Measurements from ENCODE around the gene SEPTIN11. TPM values are rescaled to one million over a fixed set of nuclear protein-coding genes. Genes with fewer than 3 reads are reported as not detected.

The SEPTIN11 gene
- total and polyA plus RNA-seq, 2 donors = 38.7 to 199 TPM

DNA sequence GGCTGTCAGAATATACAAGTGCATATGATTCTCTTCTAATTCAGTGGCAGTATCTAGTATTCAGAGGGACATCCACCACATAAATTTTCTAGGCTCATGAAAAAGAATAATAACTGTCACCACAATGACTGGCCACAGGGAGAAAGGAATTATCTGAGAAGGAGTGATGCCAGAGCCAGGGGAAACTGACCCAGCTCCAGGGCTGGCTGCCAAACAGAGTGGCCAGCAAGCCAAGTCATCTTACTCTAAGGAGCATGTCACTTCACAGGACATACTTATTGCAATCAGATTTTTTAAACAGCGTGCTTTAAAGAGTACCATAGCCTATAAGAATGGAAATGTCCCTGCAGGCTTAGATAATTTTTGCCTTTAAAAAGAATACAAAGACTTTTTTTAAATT lies 5.8 kb upstream of the SEPTIN11 start:
- no peak for DNase-seq (ENCODE audit: extremely low spot score)

DNA sequence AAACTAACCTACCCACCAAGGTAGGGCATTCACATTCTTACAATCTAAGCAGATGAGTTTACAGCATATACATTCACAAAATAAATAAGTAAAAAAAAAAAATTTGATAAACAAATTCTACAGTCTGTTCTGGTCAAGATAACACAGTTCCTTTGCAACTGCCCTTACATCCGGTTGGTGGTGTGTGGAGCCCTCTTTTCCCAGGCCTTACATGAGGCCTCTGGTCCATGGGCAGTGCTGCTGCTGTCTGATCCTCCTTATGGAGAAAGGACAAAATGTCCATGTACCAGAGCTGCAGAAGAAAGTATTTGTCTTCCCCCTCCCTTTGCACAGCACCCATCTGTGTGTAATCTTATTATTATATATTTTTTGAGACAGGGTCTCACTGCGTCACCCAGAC lies 2.2 kb upstream of the SEPTIN11 start:
- Histone ChIP-seq H3K4me1 (ENCODE audit: insufficient read depth) (no peaks in the 10 kb centered on the region), H3K4me3 (ENCODE audit: low read depth, low read length) (no peak overlapping the region), H3K27ac (ENCODE audit: low read depth) (no peak overlapping the region), H3K36me3 (ENCODE audit: insufficient read depth) (no peaks in the 10 kb centered on the region)
- whole genome bisulfite sequencing = 73% methylated on average over 2 of the region's 2 CpGs
- DNase-seq (ENCODE audit: extremely low spot score) = no peak

More for the DNA sequence above, 5.8 kb upstream of the SEPTIN11 start:
- Histone ChIP-seq H3K27ac (ENCODE audit: low read depth) (no peak overlapping the region), H3K4me3 (ENCODE audit: low read depth, low read length) (no peak overlapping the region), H3K4me1 (ENCODE audit: insufficient read depth) (no peaks in the 10 kb centered on the region), H3K36me3 (ENCODE audit: insufficient read depth) (no peaks in the 10 kb centered on the region)
- 84% methylated on average over 1 of the region's 1 CpG for WGBS

DNA sequence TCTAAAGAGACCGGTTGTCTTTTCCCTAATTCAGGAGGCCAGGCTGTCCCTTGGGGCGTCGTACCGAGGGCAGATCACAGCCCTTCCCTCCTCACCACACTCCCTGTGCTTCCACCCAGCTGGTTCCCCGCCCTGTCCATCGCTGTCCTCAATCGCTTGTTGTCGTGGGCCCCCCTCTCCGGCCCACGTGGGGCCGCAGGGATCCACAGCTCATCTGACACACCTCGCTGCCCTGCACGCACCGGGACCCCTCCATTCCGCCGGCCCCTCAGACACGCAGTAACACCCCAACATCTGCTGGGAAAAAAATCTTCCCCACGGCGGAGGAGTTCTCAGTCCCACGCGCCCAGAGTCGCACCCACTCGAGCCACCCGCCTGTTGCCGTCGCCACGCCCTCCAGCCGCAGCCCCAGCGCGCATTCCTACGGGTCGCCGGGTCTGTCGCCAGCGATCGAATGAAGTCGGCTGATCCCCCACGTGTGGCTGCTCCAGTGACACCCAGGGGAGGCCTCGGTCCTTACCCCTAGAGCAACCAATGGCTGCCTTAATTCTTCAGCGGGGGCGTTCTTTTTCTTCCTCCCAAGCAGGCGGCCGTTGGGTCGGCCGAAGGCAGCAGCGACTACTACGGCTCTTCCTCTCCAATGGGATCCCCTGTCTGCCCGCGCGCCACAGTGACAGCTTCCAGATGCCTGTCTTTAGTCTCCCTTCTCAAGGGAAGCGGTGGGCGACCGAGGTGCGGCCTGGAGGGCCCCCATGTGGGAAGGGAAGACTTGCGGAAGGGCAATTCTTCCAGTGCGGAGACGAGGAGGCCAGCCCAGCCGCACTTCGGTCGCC lies 893 bp upstream of the SEPTIN11 start:
- no peaks in the 10 kb centered on the region for H3K4me1 ChIP-seq (ENCODE audit: insufficient read depth)
- no peaks in the 10 kb centered on the region for H3K36me3 ChIP-seq (ENCODE audit: insufficient read depth)
- DNase-seq (ENCODE audit: extremely low spot score) = no peak
- WGBS = 2% methylated on average over 60 of the region's 60 CpGs
- peak overlapping the region; percentile 87 for H3K27ac ChIP-seq (ENCODE audit: low read depth)
- peak overlapping the region; percentile 87 for H3K4me3 ChIP-seq (ENCODE audit: low read depth, low read length)

DNA sequence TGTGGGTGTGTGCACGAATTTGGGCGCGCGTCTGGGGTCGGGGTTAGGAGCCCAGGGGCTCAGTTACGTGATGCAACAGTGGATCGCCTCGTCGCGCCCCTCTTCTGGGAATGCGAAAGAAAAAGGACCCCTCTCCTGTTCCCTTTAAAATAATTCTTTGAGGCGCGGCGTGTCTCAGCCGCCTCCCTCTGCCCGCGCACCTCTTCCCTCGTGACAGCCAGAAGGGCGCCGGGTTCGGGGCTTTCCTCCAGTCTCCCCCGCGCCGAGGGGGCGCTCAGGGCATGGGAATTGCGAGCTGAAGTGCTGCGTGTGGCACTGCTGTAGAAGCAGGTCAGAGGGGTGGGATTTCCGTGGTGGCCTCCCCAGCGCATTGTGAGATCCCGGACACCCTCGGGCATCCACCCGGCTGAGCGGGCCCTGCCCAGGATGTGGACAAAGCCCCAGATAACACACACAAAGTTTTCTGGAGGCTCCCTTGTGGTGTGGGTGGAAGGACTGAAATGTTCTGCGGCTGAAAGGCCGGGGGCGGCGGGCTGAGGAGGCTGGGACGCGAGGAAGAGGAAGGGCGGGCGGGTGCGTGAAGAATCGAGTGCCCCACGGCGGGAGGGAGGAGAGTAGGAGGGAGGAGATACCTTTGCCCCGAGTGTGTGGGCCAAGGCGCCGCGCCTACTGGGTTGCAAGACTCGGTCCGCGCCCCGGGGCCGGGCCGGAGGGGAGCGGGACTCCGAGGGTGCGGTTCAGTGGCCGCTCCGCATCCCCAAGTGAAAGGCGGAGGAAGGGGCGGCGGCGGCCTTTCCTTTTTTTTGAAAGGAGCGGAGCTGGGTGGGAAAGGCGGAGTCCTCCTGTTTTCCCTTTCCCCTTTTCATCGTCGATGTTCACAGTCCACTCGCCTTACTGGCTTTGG lies 752 bp downstream of the SEPTIN11 start:
- peak overlapping the region; percentile 87 for H3K4me3 ChIP-seq (ENCODE audit: low read depth, low read length)
- no peak for DNase-seq (ENCODE audit: extremely low spot score)
- no peaks in the 10 kb centered on the region for H3K36me3 ChIP-seq (ENCODE audit: insufficient read depth)
- H3K4me1 ChIP-seq (ENCODE audit: insufficient read depth) = no peaks in the 10 kb centered on the region
- H3K27ac ChIP-seq (ENCODE audit: low read depth) = peak overlapping the region; percentile 87
- under 1% methylated on average over 69 of the region's 69 CpGs for WGBS

DNA sequence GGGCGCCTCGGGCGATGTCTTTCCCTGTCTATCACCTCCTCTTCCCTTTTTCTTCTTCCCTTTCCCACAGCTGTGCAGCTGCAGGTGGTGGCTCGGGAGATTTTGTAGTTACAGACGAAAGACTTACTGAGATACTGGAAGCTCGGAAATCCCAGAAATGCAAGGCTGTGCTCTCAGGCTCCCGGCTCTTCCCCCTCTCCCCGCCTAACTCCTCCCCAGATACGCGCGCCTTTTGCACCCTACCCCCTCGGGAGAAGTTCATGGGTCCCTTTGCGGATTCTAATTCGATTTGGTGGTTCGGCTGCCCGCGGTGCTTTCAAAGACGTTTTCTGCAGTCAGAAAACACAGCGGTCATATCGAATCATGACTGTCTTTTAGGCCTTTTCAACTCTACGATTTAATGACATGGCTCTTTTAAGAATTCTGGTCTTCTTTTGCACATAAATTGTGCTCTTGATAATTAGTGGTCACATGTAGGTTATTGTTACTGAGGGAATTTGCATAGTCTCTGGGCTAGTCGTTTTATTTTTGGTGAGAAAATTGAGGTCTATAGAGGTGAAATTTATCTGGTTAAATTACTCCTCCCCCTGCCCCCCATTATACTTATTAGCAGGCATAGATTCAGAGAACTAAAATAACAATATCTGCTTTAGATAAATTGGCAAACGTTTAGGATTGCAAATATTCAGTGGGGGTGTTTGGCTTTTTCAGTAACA lies 1.6 kb downstream of the SEPTIN11 start:
- Histone ChIP-seq H3K27ac (ENCODE audit: low read depth) (no peak overlapping the region), H3K4me1 (ENCODE audit: insufficient read depth) (no peaks in the 10 kb centered on the region), H3K36me3 (ENCODE audit: insufficient read depth) (no peaks in the 10 kb centered on the region), H3K4me3 (ENCODE audit: low read depth, low read length) (peak overlapping the region; percentile 87)
- no peak for DNase-seq (ENCODE audit: extremely low spot score)
- WGBS = 2% methylated on average over 23 of the region's 23 CpGs

DNA sequence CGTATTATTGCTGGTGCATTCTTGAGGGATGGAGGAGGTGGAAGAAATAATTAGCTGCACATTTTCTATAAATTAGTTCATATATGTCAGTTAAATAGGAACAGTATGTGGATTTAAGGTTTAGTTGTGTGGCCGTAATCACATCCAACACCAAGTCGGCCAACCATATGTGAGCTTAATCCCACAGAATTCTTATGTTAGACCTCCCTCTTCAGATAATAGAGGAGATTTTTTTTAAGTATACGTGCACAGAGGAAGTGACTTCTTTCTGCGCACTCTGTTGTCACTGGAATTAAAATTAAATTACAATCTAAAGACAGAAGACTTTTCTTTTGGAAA lies 2.1 kb downstream of the SEPTIN11 start:
- Histone ChIP-seq H3K4me3 (ENCODE audit: low read depth, low read length) (no peak overlapping the region), H3K27ac (ENCODE audit: low read depth) (no peak overlapping the region), H3K4me1 (ENCODE audit: insufficient read depth) (no peaks in the 10 kb centered on the region), H3K36me3 (ENCODE audit: insufficient read depth) (no peaks in the 10 kb centered on the region)
- DNase-seq (ENCODE audit: extremely low spot score) = no peak
- 62% methylated on average over 5 of the region's 5 CpGs for WGBS

DNA sequence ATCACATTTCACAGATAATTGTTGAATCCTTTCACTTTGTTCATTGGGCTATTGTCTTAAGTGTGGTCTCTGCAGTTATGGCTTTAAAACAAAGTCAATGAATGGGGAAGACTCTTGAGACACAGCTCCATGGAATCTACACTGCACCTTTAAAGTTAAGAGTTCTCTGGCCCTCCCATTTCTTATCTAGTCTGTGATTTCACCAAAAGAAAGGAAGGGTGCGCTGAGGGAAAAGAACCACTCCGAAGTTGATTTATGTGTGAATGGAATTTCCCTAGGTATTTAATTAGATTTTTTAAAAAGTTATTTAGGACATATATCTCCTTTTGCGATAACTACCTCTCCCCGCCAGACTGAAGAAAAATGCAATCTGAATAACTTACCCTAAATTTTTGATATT lies 2.5 kb downstream of the SEPTIN11 start:
- Histone ChIP-seq H3K4me3 (ENCODE audit: low read depth, low read length) (no peak overlapping the region), H3K27ac (ENCODE audit: low read depth) (no peak overlapping the region), H3K36me3 (ENCODE audit: insufficient read depth) (no peaks in the 10 kb centered on the region), H3K4me1 (ENCODE audit: insufficient read depth) (no peaks in the 10 kb centered on the region)
- DNase-seq (ENCODE audit: extremely low spot score) = no peak
- WGBS = 76% methylated on average over 4 of the region's 4 CpGs

DNA sequence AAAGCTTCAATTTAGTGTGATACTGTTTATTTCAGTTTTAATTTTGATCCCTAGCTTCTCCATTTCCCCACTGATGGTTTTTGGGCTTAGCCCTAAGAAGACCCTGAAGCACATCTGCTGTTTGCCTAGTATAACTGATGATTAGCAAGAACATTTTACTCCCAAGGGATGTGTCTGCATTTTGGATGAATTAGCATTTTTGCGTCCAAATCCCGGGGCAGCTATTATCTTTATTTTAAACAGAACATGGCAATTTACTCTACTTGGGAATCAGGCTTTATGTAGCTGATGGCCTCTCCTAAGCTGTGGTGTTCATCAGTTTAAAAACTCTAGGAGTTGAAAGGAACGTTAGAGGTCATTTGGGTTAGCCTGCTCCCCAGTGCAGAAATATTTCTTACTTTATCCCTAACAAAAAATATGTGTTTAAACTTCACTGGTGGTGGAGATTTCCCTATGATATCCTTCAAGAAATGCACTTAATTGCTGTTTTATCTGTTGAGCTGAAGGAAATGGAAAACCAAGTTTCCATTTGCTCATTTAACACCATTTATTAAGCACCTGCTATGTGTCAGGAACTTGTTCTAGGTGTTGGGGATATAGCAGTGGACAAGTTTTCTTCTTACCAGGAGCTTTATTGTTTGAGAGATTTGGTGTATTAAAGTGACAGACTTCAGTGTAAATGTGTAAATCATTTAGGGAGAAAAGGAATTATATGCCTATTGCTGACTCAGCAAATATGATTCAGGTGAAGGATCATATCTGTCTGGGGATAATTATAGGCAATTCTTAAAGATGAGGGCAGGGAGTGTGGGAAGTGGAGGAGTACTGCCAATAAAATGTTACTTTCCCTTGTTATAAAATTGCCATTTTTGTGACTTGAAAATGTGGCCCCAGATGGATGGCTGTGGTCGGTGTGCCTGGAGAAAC lies 3.4 kb downstream of the SEPTIN11 start:
- DNase-seq (ENCODE audit: extremely low spot score) = no peak
- H3K27ac ChIP-seq (ENCODE audit: low read depth) = no peak overlapping the region
- 67% methylated on average over 4 of the region's 4 CpGs for WGBS
- no peaks in the 10 kb centered on the region for H3K36me3 ChIP-seq (ENCODE audit: insufficient read depth)
- H3K4me1 ChIP-seq (ENCODE audit: insufficient read depth) = peaks cover under 1% of the 10 kb centered on the region
- no peak overlapping the region for H3K4me3 ChIP-seq (ENCODE audit: low read depth, low read length)

DNA sequence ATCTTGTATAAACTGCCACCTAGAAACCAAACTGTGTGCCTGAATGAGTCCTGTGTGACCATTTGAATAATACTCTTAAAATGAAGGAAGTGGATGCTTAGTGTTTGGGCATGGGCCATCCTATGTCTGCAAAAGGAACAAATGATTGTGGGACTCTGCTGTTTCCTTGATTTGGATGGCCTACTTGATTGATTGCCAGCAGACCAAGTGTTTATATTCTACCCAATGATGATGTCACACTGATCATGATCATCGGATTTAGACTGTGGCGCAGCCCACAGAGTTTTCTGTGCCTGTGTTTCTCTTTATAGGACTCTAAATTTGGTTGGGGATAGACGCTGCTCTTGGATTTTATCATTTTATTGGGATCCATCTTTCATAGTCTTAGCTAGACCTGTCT lies 4.4 kb downstream of the SEPTIN11 start:
- DNase-seq (ENCODE audit: extremely low spot score) = no peak
- Histone ChIP-seq H3K4me1 (ENCODE audit: insufficient read depth) (peaks cover 2% of the 10 kb centered on the region), H3K4me3 (ENCODE audit: low read depth, low read length) (no peak overlapping the region), H3K36me3 (ENCODE audit: insufficient read depth) (no peaks in the 10 kb centered on the region), H3K27ac (ENCODE audit: low read depth) (no peak overlapping the region)
- WGBS = 83% methylated on average over 3 of the region's 3 CpGs

DNA sequence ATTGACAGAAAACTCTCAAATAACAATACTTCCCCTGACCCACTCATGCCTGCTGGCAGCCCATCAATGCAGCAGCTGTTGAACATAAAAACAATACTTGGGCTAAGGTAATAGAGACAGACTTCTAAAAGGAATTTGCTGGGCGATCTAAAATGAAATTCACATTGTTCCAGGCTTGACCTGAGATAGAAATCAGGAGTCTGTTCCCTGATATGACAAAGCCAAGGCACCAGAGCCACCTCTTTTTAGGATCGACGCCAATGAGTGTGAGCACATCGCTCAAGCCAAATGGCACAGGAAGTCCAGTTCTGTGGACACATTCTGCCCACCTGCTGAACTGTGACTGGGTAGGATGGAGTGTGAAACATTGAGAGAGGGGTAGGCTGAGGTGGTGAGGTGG lies 4.9 kb downstream of the SEPTIN11 start:
- Histone ChIP-seq H3K4me3 (ENCODE audit: low read depth, low read length) (no peak overlapping the region), H3K27ac (ENCODE audit: low read depth) (no peak overlapping the region), H3K4me1 (ENCODE audit: insufficient read depth) (peaks cover 2% of the 10 kb centered on the region), H3K36me3 (ENCODE audit: insufficient read depth) (no peaks in the 10 kb centered on the region)
- DNase-seq (ENCODE audit: extremely low spot score) = no peak
- WGBS = 81% methylated on average over 4 of the region's 4 CpGs

DNA sequence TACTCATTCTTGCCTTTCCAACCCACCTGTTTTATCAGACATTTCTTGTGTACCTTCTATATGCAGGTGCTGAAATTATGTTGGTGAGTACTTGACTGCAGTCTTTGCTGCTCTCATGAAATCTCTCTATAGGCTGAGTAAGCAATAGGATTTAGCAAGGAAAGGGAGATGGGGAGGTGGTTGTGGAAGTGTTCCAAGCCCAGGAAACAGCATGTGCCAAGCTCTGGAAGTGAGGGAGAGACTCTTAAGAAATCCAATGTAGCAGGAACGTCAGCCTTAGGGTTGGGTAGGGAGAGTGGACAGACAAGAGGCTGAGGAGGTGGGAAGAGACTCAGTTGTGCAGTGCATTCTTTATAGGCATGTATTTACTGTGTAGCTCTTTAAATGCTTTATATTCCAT lies 5.6 kb downstream of the SEPTIN11 start:
- H3K36me3 ChIP-seq (ENCODE audit: insufficient read depth) = no peaks in the 10 kb centered on the region
- 43% methylated on average over 1 of the region's 1 CpG for WGBS
- H3K27ac ChIP-seq (ENCODE audit: low read depth) = no peak overlapping the region
- DNase-seq (ENCODE audit: extremely low spot score) = no peak
- H3K4me3 ChIP-seq (ENCODE audit: low read depth, low read length) = no peak overlapping the region
- peaks cover 2% of the 10 kb centered on the region for H3K4me1 ChIP-seq (ENCODE audit: insufficient read depth)

DNA sequence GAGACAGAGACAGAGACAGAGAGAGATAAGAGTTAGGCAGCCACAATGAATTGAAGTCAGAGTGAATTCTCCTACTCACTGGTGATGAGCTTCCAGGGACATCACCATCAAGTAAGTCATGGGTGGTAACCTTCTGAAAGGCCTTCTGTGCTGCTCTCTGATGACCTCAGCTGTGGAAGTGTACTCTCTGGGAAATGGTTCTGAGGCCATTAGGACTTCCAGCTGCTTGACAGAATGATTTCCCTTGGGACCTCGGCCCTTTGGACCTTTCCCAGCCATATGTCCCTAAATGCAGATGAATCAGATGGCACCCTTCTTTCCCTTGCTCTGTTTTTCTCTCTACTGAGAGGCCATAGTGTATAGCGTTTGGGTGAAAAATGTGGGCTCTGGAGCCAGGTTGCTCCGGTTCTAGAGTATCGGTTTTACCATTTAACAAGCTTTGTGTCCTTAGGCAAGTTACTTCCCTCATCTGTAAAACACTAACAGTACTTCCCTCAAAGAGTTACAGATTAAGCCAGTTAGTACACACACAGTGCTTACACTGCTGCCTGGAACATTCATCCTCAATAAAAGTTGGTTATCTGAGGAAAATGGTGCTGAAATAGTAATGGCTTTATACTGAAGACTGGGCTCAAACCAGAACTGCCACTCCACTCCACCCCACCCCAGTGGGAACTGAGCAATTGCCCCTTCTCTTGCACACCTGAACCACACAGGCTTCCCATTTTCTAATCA lies 7.6 kb downstream of the SEPTIN11 start:
- no peak for DNase-seq (ENCODE audit: extremely low spot score)
- no peak overlapping the region for H3K4me3 ChIP-seq (ENCODE audit: low read depth, low read length)
- peaks cover 2% of the 10 kb centered on the region for H3K4me1 ChIP-seq (ENCODE audit: insufficient read depth)
- H3K36me3 ChIP-seq (ENCODE audit: insufficient read depth) = no peaks in the 10 kb centered on the region
- WGBS = 82% methylated on average over 4 of the region's 4 CpGs
- no peak overlapping the region for H3K27ac ChIP-seq (ENCODE audit: low read depth)
